Hematopoietic multipotent progenitor cell (in vitro differentiated cells): ENCODE data around the gene DDX20. TPM values are rescaled to one million over a fixed set of nuclear protein-coding genes. Genes with fewer than 3 reads are reported as not detected.
"Not testable (repeated sequence)": the region's sequence is repeated elsewhere in the genome, so short reads cannot be mapped to it uniquely, and the experiment has no call there.

Experiments
- DNase-seq, 3 donors: peaks; one replicate each; pipeline ENCODE4 v3.0.0-alpha.2; 2011 to 2015; ENCODE audit warnings: low read depth in 2 of 3, low spot score in 2 of 3
- total RNA-seq: library from RNA; depleted of rRNA; stranded (reverse); fragments of >200 nt; gene quantifications from one replicate; pipeline ENCODE4 v1.2.3, GENCODE V29; 2012

DDX20 gene
- total RNA-seq, 1 donor, result 9.4 TPM

DNA sequence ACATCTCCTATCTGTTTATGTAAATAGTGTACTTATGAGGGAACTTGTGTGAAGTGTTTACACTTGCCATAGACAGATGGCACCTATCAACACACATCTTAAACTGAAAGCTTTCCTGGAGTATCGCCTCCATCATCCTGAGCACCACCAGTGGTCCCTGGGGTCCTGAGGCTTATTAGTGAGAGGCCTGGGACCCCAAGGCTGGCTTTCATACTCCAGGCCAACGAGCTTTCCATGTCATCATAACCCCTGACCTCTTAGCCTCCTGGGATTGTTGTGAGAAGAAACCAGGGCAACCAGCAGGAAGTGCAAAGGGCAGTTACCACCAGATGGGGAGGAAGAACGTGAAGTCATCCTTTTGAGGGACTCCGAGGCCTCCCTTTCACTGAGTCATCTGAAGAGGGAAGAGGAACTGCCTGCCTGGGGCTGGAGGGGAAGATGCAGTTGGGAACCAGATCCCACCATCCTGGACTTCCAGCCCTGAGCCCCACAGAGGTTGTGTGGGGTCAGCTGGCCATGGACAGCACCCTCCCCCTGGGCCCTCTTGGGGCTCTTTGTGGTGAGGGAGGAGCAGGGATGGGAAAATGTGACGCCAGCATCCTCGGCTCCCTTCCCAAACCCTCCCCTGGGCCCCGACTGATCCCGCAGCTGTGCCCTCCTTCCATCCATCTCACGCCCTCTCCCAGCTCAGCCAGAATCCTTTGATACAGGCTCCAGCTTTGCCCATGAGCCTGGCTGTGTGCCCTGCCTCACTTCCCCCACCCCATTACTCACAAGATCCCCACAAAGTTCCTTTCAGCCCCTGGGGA is 22.3 kb upstream of the DDX20 start:
- peak in 2 of 3 donors; percentile 73 to 81 for DNase-seq

DNA sequence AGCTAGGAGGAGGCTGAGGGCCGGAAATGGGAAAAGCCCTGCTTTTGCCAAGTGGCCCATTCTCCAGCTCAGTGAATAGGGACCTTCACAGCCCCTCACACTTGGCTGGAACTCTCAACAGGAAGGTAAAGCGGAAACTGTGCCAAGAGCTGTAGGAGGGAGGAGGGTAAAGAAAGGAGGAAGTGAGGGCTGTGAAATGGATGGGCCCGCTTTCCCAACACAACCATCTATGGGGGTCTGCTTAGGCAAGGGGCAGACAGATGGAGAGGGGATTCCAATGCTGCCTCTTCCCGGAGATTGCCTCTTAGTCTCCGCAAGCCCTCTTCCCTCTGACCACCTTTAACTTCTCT is 21.7 kb upstream of the DDX20 start:
- peak in 1 of 3 donors; percentile 43 for DNase-seq

DNA sequence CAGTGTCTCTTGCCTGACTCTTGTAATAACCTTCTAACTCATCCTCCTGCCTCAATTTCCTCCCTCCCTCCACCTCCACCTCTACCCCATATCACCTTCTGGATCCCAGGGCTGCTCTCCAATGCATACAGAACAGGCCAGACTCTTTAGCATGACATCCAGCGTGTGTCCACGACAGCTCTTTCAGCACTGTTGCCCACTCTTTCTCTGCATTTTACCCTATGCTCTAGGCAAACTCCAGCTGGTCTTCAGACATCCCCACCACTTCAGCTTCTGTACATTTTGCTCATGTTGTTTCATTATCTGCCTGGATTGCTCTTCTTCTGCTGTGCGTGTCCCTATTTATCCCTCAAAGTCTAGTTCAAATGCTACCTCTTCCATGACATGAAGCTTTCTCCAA is 21.3 kb upstream of the DDX20 start:
- no peak for DNase-seq

DNA sequence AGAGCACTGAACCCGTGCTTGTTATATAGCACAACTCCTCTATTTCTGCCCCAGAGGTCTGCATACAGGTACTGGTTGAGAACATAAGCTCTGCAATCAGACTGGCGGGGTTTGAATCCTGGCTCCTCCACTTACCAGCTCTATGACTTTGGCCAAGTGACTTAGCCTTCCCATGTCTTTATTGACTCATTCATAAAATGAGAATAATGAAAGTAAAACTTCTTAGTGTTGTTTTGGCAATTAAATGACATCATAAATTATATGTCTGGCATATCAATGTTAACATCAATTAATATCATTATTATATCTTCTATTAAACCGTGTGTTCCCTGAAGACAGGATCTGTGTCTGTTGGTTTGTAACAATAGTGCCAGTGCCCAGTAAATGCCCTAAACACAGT is 20.8 kb upstream of the DDX20 start:
- no peak for DNase-seq

DNA sequence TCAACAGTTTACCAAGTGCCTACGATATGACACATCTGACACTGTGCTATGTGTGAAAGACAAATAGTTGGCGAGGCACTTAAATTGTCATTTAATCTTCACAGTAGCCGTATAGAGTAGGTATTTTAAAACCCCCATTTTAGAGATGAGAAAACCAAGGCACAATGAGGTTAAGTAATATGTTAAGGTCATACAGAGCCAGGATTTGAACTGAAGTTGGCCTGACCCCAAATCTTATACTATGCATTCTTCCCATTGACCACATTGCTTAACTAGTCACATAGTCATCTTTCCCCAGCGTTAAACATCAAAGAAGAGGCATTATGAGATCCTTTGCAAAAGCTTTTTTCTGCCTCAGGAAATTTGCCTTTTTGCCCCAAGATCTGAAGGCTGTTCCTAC is 20.4 kb upstream of the DDX20 start:
- DNase-seq, result no peak

DNA sequence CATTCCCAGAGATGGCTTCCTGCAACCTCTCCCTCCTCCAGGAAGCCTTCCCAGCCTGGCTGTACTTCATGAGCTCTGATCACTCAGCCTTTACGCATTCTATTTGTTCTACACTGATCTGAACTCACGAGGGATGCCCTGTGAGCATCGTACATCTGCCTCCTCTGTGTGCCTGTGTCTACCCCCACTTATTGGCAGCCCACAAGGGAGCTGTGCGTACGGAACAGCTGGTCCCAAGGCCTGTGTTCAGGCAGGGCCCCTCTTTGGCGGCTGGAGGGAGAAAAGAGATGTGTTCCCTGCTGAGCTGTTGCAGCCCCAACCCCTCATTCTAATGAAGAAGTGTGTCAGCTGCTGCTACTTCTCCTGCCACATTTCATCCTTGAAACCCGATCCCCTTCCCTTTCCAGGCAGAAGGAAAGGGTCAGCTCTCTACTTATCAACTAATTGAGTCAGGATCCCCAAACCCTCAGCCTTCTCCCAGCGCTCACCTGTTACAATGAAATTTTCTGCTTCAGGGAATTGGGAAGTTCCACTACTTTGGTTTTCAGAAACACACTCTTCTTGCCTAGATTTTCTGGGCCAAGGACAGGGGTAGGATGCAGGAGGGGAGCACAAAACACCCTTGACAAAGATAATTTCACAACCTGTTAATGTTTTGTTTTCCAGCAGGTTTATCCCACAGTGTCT is 19.7 kb upstream of the DDX20 start:
- DNase-seq, result no peak

DNA sequence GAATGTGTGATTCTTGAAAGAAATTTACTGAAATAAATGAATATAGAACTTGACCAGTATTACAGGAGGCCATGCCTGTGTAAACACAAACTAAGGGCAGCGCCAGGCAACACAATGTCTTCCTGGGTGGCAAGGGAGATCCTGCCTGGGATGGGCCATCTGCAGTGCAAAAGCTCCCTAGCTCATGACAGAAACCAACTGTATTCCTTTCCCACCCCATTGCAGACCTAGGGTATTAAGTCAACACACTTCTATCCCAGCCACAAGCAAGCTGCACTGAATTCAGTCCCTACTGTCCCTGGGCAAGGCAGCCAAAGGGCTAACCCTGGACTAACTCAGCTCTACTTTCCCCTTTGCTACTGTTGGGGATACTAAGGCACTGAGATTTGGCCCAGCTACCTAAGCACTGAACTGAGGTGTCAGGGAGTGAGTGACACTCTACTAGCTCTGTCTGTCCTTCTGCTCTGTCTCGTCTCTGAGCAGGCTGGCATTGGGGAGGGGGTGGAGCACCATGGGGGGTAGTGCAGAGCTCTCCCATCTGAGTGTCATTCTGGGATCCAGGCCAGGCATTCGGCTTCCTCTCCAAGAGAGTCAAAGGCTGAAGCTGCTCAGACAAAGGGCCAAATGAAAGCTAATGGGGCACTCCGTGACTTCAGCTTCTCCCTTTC is 19.0 kb upstream of the DDX20 start:
- no peak for DNase-seq

DNA sequence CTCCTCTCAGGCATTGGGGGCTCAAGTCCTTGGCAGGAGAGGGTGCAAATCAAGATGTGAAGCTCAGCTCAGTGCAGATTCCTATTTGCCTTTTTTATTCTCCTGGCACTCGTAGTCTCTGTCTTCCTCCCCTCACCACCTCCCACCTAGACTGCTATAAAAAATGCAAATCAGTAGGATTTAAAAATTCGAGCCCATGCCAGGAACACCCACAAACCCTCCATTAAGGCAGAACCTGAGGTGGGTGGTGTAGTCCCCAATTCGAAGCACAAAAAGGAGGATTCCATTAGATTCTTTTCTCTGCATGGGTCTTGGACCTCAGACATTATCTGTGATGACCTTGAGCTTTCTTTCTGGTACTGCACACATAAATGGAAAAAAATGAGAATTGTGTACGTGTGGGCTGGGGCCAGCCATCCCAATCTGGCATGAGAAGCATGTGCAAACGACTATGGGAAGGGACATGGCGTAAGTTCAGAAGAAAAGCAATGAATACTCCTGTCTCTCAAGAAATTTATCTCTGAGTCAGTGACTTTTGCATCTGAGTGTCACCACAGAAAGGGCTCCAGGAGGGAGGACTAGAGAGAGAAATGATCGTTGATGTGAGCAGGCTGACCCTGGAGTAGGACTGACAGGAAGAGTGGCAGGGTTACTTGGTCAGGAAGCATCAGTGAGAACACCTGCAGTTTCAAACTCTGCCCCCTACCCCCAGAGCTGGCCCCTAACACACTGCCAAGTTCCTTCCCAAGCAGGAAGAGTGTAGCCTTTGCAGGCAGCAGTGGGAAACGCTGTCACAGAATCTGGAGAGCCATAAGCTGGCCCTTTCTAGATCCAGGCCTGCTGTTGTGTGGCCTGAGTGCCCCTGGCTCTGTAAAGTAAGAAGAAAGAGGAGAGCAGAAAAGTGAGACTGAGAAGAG is 18.2 kb upstream of the DDX20 start:
- DNase-seq, result no peak

DNA sequence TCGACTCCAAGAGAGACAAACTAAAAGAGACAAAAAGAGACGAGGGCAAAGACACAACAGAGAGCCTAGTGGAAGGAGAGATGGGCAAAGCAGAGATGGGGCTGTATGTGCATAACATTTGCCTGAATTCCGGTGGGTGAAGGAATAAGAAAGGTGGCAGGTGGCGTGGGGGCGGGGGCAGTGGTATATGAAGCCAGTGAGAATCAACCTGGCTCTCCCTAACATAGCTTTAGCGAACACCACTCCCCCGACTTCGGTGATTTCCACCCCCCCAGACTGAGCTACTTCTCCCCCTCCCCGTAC is 17.6 kb upstream of the DDX20 start:
- no peak for DNase-seq

DNA sequence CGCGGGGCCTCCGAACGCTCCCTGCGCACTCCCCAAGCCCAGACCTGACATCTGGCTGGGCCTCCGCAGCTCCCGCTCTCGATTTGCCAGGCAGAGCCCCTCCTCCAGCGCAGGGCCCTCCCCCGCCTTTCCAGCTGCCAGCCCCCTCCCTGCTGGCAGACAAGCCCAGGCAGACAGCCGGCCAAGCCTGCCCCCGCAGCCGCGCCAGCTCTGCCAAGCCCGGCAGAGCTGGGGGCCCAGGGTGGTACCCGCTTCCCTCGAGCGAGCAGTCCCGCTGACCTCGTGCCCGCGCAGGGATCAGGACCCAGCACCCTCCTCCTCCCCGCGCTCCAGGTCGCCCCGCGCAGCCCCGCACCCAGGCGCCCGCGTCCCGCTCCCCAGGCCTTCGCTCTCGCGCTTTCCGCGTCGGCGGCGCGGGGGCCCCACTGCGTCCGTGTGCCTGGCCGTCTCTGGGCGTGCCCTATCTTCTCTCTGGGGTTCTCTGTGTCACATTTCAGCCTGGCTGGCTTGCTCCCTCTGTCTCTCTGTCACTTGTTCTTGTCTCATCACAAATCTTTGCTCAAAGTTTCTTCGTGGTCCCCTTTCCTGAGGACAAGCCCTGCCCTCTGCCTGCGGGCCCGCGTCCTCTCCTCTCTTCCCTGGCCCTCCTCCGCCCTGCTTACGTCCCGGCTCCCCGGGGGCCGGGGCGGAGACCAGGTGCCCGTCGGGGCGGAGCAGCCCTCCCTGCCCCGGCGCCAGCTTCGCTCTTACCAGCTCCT is 17.1 kb upstream of the DDX20 start:
- peak; percentile 23 to 62 (median 52) for DNase-seq

DNA sequence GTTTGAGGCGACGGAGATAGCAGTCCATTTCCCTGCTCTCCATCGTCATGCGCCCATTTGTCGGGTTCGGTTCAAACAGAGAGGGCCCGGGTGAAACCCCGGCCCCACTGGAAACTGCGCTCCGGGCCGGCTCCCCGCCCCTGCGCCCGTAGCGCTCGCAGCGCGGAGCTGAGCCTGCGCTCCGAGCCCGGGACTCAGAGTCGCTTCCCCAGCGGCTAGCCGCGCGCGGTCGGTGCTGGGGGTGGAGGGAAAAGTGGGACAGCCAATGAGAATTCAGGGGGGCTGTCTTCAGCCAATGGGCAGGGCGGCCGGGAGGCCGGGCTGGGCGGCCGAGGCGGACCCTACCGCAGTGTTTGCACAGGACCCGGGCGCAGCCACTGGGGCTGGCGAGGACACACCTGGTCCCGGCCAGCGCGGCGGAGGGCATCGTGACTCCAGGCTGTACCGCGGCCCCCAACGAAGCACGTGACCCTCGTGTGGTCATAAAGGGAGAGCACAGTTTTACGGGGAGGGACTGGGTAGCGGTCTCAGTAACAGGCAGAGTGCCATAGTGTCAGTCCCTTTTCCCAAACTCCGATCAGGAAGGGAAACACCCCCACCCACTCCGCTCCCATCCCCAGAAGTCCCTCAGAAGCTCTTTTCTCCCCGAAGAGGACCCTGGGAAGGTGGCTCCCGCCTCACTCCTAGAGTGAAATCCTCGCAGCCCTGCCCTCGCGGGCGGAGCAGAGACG is 16.3 kb upstream of the DDX20 start, which contains the start of gene INKA2:
INKA2 (minus strand) TSS at position 202 of the 731 bp plus-strand sequence; CDS start at position 49, 153 bp downstream.
- DNase-seq, result peak; percentile 30 to 86 (median 74)

DNA sequence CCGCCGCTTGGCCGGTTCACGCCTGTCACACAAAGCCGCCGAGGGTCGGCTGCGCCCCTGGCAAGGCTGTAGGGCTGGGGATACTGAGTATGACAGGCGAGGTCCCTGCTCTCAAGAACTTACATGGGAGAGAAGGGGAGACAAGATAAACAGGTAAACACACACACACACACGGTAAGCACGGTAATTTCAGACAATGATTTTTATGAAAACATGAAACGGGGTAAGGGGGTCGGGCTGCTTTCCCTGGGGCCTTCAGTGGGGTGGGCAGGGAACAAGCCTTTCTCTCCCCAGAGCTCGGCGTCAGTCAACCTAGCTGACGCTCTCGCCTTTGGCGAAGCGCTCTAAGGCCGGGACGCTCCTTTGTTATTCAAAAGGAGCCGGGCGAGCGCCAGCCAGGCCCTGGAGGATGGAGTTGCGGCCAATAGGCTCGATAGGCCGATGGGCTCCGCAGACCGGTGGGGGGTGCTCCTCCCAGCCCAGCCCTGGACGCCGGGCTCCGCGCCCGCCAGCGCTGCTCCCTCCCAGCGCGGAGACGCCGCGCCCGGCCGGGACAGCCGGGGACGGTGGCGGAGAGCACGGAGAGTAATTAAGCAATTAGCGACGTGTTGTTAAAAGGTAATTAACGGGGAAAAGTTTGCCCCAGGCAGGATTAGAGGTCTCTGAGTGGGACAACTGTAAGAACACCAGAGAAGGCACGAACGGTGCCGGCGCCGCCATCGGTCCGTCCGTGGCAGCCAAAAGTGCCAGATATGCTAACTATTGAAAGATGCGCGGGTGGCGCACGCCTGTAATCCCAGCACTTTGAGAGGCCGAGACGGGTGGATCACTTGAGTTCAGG is 15.6 kb upstream of the DDX20 start:
- peak in 2 of 3 donors; percentile 41 to 51 for DNase-seq

DNA sequence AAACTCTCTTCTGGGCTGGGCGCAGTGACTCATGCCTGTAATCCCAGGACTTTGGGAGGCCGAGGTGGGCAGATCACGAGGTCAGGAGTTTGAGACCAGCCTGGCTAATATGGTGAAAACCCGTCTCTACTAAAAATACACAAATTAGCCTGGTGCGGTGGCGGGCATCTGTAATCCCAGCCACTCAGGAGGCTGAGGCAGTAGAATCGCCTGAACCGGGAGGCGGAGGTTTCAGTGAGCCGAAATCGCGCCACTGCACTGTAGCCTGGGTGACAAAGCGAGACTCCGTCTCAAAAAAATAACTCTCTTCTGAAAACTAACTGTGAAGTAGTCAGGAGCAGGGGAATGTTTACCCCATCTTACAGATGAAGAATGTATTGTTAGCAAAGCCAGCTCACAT is 13.4 kb upstream of the DDX20 start:
- not testable (repeated sequence) for DNase-seq

DNA sequence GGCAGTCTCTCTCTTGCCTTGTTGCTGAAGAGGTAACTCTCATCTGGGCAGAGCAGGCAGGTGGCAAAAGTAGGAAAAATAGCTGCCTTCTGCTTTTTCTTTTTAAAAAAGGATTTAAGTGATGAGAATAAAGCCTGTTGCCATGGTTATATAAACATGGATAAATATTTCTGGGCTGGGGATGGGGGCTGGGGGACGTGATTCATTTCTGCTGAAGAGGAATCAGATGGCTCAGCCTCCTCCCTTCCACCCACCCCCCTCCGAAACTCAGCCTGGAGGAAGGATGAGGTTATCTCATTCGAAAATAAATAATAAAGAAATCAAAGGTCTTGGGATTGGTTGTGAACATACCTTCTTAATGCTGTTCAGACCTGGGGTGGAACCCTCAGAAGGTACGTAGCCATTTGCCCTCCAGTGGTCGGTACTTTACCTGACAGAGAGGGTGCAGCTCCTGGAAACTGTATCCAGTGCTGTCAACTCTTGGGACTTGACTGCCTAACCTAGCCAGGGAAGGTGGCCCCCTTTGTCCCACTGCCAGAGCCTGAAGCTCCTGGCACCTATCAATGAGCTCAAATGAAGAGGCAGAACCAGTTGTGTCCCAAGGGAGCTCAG is 12.7 kb upstream of the DDX20 start:
- peak in 2 of 3 donors; percentile 60 to 67 for DNase-seq

DNA sequence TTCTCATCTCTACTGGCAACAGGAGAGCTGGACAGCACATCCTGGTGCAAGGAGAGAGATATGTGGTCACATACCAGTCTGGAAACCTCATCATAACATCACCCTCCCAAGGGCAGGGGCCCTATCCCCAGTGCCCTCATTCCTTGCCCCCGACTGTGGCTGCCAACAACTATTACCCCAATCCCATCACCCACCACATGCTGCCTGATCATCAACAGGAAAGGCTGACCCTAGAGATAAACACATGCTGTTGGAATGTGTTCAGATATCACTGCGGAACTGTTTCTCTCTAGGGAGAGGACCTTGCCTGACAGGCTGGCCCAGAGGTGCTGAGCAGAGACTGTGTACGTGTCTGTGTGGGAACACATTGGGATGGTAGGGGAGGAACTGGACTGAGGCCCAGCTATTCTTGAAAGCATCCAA is 12.0 kb upstream of the DDX20 start:
- peak in 2 of 3 donors; percentile 49 to 67 for DNase-seq

DNA sequence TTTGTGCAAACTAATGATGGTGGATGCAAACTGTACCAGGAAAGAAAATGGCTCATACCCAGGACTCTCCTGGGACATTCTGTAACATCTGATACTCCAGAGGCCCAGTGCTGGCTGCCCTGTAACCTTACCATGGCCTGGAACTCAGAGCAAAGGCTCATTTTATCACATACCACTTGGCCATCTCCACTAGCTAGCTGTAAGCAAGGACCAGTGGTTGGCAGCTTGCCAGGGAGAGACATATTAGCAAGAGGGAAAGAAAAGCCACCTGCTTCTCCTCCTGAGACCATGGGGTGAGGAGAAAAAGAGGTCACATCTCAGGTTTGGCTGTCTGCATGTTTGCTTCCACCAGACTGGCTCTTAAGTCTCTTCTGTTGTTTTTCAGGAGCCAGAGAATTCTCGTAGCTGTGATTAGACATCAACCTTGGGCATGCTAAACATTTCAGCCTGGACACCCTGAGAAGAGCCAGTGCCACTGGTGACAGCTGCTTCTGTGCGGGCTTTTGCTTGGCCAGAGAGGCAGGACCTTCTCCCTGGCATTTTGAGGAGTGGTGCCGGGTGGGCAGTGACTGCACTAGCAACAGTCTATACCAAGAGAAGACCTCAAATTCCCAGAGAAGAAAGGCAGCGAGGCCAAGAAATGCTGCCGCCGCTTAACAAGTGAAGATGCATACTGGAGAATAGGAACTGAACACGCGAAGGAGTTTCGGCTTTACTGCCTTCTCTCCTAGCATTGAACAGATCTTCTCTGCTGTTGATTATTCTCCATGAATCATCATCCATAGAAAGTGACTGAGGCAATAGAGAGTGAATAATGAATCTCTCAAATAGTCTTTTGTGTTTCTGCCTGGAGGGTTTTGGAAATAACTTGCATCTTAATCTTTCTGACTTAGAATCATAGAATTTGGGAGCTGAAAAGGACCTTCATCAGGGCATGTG is 9.8 kb upstream of the DDX20 start:
- DNase-seq, result no peak

DNA sequence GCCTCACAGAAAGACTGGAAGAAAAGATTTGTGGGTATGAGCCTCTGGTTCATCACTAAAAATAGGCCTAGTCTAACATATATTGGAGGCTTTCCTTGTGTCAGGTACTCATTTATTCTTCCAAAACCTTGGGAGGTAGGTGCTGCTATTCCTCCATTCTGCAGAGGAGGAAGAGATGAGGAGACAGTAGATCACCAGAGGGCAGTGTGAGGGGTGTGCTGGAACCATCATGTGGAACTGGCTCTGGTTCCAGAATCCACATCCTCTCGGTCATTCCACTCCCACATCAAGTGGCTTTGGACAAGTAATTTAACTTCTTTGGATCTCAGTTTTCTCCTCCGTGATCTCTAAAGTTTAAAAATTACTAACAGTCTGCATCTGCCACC is 9.1 kb upstream of the DDX20 start:
- DNase-seq, result no peak
